NCI-H187 treated with DMSO at 0.1 percent for 48 hours (cell line): ENCODE results near the gene LDLR.
"Not testable (repeated sequence)": the region's sequence is repeated elsewhere in the genome, so short reads cannot be mapped to it uniquely, and the experiment has no call there.

Experiments used
- DNase-seq: peaks from one replicate; lab custom pipeline; 2025; lab: John Stamatoyannopoulos, UW

The LDLR gene

DNA sequence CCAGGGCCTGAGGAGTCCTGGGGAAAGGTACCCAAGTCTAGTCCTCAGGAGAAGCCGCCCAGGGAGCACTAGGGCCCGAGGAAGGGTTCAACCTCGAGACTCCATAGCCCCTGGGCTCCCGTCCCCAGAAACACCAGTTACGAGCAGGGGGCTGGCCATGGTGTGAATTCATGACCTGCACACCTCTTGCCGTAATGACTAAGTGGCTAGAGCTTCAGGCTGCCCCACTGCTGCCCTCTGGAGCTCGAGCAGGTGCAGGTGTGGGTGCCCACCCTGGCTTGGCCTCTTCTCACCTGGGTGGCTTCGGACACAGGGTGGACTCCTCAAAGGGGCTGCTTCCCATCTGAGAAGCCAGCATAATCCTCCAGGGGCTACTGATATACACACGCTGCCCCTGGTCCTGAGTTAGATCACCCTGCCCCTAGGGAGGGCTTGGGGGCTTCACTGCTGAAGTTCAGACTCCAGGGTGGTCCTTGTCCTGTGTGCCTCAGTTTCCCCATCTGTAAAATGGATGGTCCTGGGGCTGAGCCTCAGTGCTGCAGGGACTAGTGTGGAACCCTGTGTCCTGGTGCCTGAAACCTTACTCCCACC lies 52.8 kb downstream of the LDLR start:
- no peak for DNase-seq

DNA sequence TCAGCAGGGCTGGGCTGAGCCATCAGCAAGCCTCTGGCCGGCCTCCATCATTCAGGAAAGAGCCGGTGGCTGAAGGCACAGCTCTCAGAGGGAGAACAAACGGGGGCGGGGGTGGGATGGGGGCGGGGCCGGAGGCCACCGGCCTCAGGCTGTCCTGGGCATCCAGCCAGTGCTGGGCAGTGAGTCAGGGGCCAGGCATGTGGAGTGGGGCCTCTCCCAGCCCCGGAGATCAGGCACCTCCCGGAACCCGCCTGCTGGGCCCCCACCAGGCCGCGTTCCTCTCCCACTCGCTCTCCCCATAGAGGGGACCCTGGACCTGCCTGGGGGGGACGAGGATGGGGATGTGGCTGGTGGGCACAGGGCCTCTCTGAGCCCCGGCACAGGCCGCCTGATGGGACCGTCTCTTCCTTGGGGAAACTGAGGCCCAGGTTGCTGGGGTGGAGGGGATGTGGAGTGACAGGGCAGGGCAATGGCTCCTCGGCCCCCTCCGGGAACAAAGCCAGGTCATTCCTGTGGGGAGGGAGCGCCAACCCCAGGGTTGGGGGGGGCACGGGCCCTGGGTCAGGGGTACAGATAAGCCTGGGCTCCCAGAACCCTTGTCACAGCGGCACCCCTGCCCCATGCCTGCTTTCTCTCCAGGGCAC lies 53.4 kb downstream of the LDLR start:
- no peak for DNase-seq

DNA sequence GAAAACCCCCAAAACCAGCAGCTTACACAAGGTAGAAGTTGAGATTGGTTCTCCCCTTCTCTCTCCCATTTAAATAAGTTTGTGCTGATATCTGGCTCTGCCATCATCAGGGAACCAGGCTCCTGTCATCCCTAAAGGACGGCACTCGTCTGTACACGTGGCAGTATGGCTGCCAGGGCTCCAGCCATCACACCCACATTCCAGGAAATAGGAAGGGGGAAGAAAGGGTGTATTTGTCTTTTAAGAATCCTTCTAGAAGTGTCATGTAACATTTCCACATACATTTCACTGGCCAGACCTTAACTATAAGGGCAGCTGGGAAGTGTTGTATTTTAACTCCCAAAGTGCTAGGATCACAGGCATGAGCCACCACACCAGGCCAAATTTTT lies 56.3 kb downstream of the LDLR start:
- DNase-seq, result no peak

DNA sequence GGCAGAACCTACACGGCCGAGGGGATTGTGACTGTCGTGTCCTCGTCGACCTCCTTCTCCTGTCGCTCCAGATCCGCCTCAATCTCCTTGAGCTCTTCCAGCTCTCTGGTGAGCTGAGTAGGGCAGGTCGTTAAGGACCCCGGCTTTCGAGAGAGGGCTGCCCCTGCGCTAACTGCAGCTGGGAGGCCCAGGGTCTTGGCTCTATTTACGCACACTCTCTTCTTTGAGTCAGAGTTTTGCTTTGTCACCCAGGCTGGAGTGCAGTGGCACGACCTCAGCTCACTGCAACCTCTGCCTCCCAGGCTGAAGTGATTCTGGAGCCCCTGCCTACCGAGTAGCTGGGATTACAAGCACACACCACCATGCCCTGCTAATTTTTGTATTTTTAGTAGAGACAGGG lies 58.7 kb downstream of the LDLR start:
- no peak for DNase-seq

DNA sequence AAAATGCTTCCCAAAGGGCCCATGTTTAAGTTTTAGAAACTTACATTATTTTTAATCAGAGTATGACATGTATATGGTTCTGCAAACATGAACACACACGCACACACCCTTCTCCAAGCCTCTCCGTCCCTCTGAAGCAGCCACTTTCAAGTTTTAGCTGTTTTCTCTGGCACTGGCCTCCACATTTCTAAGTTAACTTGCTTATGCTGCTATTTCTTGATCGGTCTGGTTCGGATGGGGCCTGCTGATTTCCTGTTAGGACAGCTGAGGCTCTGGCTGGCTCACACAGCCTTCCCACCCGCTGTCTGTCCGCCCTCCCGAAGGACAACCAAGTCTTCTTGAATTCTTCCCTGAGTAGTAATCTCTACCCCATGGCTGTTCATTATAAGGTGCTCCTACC lies 61.9 kb downstream of the LDLR start:
- DNase-seq, result no peak

DNA sequence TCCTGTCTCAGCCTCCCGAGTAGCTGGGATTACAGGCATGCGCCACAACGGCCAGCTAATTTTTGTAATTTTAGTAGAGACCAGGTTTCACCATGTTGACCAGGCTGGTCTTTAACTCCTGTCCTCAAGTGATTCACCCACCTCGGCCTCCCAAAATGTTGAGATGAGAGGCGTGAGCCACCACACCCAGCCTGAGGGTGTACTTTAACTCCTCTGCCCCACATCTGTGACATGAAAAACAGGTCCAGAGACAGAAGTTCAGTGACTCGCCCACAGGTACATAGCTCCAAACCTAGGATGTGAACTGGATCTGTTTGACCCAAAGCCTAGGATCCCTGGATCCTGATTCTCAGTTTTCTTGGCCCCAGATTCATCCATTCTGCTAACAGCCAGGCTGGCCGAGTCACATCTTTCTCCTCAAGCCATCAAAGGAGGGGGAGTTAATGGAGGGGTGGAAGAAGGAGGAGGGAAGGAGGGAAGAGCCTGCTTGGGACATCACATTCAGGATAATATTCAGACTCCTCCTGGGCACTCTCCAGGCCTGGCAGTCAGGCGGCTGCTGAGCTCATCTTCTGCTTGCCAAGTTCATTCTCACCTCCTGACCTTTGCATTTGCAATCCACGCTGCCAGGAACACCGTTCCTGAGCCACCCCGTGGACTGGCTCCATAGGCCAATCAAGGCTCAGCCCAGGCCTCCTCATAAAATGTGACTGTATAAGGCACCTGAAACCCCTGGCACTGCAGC lies 63.2 kb downstream of the LDLR start:
- DNase-seq, result no peak

DNA sequence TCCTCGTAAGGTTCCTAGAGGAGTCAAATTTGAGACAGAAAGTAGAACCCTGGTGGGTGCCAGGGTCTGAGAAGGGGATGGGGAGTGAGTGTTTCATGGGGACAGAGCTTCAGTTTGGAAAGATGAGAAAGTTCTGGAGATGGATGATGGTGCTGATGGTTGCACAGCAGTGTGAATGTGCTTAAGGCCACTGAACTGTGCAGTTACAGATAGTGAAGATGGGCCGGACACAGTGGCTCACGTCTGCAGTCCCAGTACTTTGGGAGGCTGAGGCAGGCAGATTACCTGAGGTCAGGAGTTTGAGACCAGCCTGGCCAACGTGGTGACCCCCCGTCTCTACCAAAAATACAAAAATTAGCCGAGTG lies 65.4 kb downstream of the LDLR start:
- DNase-seq, result no peak

DNA sequence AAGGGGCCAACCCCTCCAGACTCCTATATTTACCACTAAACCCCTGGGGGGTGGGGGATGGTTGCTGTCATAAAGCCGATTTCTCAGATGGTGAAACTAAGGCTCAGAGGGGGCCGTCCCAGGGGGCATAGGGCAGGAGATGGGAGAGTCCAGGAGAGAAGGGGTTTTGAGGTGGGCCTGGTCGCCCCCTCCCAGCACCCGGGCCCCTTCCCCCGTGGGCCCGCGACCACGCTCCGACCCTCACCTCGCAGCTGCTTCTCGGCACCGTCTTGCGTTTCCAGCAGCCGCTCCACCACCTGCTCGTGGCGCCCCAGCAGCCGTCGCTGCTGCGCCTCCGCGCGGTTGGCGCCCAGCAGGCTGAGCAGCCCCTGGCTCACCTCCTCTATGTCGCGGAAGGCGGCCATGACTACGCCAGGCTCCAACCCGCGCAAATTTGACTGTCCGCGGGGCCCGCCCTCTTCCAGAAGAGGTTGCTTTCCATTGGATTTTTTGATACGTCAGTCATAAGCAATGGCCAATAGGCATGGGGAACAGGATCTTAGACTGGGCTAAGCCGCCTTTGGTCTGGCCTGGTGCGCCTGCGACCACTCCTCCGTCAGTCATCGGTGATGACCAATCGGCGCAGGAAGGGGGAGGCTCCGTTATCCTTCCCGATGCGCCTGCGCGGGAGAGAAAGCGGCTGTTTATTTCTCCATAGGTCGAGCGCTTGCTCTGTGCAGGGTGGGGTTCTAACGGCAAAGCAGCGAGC lies 66.3 kb downstream of the LDLR start, which contains the start of gene SPC24:
TSS of gene SPC24 (minus strand) at position 410 of the 748 bp plus-strand sequence. CDS start at position 404, 6 bp downstream.
- peak; percentile 79 for DNase-seq

DNA sequence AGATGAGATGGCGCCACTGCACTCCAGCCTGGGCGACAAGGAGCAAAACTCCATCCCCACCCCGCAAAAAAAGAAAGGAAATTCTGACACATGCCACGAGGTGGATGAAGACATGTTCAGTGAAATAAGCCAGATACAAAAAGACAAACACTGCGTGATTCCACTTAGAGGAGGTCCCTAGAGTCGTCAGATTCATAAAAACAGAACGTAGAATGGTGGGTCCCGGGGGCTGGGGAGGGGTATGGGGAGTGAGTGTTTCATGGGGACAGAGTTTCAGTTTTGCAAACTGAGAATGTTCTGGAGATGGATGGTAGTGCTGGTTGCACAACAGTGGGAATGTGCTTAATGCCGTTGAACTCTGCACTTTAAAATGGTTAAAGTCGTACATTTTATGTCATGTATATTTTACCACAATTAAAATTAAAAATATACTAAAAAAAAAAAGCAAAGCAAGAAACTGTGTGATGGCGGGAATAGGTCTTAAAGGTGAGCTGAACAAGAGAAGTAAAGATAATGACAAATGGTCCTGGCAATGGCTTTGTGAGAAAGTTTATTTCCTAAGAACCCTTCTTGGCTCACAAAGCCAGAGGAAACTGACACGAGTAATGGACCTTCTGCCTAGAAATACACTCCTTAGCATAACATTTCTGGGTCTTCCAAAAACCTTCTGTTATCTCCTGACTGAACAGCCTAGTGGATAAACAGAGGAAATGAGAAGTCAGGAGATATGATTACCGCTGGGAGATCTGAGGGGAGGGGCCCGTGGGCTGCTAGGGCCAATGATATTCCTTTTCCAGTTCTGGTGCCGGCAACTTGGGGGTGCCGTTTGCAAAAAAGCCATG lies 70.6 kb downstream of the LDLR start:
- DNase-seq, result no peak

DNA sequence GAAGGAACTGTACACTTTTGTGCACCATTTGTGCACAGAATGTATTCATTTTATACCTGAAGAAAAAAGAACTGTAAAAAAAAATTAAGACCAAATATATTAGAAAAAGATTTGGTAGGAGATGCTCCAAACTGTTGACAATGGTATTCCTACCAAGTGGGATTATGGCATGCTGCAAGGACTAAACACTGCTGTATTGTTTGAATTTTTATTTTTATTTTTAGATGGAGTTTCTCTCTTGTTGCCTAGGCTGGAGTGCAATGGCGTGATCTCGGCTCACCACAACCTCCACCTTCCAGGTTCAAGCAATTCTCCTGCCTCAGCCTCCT lies 71.1 kb downstream of the LDLR start:
- not testable (repeated sequence) for DNase-seq

DNA sequence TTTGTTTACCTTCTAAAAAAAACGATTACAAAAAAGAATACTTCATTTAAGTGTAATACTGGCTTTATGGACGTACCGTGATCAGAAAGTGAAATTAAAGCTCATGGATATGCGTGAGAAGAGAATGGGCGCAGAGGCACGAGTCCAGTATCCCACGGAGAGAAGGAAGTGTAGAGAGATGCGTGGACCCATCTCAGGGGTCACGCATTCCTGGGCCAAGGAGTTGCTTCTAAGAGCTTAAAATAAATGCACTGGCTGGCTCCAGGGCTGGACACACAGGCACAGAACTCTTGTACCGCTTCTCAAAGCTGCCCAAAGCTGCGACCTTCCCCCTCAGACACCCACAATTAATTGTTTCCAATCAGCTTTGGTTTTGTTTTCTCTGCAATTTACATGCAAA lies 75.0 kb downstream of the LDLR start:
- DNase-seq, result no peak

DNA sequence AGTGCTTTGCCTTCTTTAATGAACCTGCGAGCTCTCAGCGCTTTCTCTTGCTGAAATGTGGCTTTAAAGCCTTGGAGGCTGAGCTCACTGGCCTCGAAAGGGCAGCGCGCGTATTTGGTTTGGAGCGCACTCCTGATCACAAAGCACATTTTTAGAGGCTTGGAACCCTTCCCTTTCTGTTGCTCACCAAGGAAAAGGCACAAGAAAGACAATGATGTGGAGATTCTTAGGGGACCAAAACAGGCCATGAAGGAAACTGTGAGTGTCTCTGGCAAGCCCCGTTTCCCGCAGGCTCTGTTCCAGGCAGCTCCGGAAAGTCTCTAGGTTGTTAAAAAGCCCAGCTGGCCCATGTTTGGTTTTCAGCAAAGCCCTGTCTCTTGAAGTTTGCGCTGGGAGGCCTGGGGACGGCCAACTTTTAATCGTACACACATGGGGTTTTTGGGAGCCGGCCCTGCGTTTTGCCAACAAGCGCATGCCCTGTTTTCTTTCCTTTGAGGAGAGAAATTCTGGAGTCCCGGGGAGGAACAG lies 75.7 kb downstream of the LDLR start:
- no peak for DNase-seq

DNA sequence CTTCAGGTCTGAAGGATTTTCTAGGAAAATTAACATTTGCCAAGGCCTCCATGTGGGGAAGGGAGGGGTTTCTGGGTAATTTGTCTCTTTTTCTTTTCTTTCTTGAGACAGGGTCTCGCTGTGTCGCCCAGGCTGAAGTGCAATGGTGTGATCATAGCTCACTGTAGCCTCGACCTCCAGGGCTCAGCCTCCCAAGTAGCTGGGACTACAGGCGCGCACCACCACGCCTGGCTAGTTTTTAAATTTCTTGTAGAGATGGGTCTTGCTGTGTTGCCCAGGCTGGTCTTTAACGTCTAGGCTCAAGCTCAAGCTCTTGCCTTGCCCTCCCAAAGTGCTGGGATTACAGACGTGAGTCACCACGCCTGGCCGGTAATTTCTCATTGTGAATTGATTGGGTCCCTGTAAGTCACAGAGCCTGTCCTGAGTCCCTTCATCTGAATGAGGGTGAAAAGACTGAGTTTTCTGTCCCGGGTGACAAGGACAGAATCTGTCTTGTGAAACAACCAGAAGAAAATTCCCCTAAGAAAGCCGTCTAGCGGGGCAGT lies 76.3 kb downstream of the LDLR start:
- DNase-seq, result no peak

DNA sequence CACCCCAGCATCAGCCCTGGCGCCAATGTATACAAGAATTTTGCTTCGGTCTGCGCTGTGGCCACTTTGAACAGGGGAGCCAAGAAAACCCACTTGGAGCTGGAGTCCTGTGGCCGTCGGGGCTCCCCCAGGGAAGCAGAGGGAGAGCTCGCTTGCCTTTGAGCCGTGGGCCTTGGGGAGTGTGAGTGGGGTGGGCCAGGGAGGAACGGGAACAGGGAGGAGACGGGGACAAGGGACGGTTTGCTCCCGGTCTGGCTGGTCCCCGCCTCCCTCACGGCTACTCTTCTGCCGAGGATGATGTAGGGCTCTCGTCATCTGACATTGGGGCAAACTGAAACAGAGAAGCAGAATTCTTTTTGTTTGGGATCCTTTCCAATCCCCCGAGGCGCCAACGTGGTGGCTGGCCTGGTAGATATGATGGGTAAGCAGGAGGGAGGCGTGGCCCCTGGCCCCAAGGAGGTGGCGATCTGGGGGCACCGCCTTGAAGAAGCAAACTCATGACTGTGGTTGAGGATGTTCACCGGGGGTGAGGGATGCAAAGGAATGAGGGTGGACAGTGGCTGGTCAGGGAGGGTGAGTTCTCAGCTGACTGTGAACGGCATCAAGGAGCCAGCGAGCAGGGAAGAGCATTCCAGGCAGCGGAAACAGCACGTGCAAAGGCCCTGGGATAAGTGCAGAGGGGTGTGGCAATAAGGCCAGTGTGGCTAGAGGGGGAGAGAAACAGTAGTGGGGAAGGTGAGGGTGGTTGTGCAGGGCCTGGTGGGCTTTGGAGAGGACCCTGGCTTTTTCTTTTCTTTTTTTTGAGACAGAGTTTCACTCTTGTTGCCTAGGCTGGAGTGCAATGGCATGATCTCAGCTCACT lies 77.2 kb downstream of the LDLR start:
- DNase-seq, result no peak

DNA sequence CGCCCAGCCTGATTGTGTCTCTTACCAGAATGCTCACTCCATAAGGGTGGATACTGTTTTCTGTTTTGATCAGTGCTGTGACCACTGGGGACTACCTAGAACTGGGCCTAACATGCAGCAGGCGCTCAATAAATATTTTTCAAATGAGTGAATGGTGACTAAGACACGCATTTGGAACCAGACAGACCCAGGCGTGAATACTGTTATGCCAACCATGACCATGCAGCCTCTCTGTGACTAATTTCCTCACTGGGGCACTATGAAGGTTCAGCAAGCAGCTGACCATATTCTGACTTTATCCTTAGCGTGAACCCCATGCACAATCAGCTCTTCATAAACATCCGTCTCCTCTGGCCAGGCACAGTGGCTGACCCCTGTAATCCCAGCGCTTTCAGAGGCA lies 79.3 kb downstream of the LDLR start:
- no peak for DNase-seq

DNA sequence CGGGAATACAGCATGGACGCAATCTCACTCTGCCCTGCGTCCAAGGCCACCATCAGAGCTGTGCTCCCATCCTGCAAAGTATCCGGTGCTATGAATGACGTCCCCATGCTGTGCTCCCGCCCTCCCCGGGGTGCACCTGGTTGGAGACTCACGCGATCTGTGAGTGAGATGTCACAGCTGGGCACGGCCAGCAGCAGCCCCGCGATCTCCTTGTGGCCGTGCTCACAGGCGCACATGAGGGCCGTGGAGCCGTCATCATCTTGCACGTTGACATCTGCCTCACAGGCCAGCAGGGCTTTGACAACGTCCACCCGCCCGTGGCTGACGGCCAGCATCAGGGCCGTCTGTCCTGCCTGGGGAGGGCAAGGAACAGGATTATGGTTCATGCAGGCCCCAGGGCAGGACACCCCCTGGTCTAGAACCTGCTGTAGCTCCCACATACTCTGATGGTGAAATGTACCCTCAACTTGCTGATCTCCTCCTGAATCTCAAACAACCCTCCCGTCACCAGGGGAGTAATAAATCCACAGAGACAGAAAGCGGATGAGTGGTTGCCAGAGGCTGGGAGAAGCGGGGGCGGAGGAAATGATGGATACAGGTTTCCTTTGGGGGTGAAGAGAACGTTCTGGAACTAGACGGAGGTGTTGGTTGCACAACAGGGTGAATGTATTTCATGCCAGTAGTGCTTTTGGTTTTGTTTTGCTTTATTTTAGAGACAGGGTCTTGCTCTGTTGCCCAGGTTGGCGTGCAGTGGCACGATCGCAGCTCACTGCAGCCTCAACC lies 80.8 kb downstream of the LDLR start:
- no peak for DNase-seq

DNA sequence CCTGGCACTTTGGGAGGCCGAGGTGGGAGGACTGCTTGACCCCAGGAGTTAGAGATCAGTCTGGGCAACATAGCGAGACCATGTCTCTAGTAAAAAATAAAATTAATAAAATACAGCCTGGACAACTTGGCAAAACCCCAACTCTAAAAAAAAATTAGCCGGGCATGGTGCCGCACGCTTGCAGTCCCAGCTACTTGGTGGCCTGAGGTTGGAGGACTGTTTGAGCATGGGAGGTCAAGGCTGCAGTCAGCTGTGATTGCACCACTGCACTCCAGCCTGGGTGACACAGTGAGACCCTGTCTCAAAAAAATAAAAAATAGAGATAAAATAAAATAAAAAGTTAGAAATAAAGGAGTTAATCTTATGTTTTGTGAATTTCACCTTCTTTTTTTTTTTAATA lies 81.9 kb downstream of the LDLR start:
- DNase-seq, result no peak

DNA sequence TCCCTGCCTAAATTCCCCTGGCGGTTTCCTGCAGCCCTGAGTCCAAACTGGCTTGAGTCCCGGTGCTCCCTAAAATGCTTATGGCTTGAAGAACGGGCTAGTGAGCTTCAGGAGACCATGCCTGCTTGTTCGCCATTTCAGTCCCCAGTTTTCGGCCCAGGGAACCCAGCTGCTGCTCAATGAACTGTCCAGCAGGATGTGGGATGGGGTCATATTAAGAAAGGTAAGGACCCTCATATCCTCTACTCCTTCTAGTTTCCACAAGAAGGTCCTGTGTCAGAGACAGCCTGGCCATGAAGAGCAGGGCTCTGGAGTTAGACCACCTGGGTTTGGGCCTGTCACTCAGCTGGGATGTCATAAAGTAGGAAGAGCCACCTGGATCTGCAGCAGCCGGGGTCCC lies 83.3 kb downstream of the LDLR start:
- DNase-seq, result no peak

DNA sequence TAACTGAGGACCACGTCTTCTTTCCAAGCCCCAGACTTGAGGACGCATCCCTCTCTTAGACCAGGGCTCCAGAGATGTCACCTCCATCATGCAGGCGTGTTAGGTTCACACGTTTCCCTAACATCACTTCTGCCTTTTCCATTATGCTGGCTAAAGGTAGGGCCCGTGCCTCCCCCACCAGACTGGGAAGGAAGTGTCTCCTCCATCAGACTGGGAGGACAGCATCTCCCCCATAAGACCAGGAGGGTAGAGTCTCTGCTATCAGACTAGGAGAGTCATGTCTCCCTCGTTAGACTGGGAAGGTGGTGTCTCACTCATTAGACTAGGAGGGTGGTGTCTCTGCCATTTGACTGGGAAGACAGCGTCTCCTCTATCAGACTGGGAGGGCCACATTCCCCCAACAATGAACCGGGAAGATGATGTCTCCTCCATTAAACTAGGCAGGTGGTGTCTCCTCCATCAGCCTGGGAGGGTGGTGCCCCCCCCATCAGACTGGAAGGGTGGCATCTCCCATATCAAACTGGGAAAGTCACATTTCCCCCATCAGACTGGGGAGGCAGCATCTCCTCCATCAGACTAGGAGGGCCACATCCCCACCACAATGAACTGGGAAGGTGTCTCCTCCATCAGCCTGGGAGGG lies 84.4 kb downstream of the LDLR start:
- no peak for DNase-seq
